Activated naive CD4-positive, alpha-beta T cell treated with anti-CD3 and anti-CD28 coated beads, Interleukin-2, amount 50 U/mL, for 72 hours (primary cell): ENCODE data around the gene PPFIBP2. TPM values are rescaled to one million over a fixed set of nuclear protein-coding genes. Genes with fewer than 3 reads are reported as not detected.
A peak's percentile ranks its signal among the peaks of the same experiment; 100 is the strongest.
"Not testable (repeated sequence)": the region's sequence is repeated elsewhere in the genome, so short reads cannot be mapped to it uniquely, and the experiment has no call there.

ENCODE experiments used
- ATAC-seq, 2 donors: fragments of 150-1000 bp; cut with Tn5 transposase; 2 replicates each; pipeline ENCODE4 v1.10.0; 2021; ENCODE audit warnings: mild to moderate bottlenecking in 2 of 2, moderate library complexity in 2 of 2
- DNase-seq, 2 donors: peaks; one replicate each; pipeline ENCODE4 v3.0.0; 2021 to 2022; ENCODE audit warnings: low spot score in 2 of 2
- H3K27ac Mint-ChIP-seq, 2 donors: one replicate each; pipeline ENCODE4 v1.8.0; 2022; ENCODE audit warnings: mild to moderate bottlenecking in 2 of 2, mixed read lengths in 2 of 2
- H3K36me3 Mint-ChIP-seq, 2 donors: one replicate each; pipeline ENCODE4 v1.8.0; 2022; ENCODE audit warnings: mixed read lengths in 2 of 2
- H3K9me3 Mint-ChIP-seq, 2 donors: one replicate each; pipeline ENCODE4 v1.8.0; 2022; ENCODE audit warnings: mixed read lengths in 2 of 2
- total RNA-seq, 2 donors: library from RNA; stranded (reverse); gene quantifications; one replicate each; pipeline ENCODE4 v1.2.3, GENCODE V29; 2022

PPFIBP2 gene
- total RNA-seq, 2 donors from 2014 or later, result 13.7 to 19.9 TPM

DNA sequence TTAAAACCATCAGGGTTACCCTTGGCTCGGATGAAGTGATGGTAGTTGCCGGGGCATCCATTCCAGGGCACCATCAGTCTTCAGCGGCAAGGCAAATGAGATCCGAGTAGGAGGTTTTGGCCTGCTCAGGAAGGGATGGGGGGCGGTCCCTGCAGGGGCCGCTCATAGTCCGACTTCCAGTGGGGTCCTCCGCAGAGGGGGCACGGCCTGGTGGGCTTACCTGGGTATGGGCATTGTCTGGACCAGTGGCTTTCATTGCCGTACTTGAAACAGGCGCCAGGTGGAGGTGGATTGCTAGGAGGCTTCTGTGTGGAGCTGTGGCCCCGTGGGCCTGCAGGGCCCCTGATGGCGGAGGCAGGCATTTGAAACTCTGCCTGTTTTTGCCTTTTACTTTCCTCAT, 3.9 kb downstream of the PPFIBP2 start:
- Mint-ChIP-seq H3K9me3 (peaks cover 8 to 22% of the 10 kb centered on the region in 2 donors), H3K27ac (peak overlapping the region; percentile 13 to 15), H3K36me3 (peaks cover 4 to 23% of the 10 kb centered on the region in 2 donors)
- not testable (repeated sequence) for ATAC-seq, DNase-seq

DNA sequence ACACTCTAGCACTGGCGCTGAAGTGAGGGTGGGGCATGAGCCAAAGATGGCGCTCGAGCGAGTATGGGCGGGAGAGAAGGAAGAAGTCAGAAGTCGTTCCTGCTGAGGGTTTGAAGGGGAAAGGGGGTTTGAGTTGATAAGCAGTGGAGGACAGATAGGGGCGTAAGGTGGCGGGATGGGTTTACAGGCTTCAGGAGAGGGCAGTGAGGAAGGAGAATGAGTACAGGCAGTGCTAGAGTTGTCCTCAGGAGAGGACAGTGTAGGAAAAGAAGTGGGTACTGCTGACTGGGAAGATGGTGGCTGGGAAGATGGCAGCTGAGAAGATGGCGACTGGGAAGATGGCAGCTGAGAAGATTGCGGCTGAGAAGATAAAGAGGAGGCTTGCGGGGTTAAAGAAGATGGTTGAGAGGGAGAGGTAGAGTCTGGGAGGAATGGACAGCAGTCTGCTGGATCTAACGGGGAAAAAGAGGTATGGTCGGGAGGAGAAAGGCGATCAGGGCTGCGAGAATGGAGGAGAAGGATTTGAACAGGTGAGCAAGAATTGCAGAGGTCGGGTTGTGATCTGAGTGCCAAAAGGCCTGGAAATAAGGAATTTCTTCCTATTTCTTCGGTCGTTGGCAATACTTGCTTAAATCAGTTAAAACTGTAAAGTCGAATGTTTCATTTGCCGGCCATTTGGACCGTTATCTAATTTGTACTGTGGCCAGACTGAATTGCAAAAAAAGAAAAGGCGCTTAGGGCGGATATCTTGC, 5.2 kb downstream of the PPFIBP2 start:
- no peak for ATAC-seq
- no peak for DNase-seq
- peak overlapping the region in 1 of 2 donors; percentile 13 for H3K27ac Mint-ChIP-seq
- peaks cover 4 to 27% of the 10 kb centered on the region in 2 donors for H3K36me3 Mint-ChIP-seq
- H3K9me3 Mint-ChIP-seq, result peaks cover 8 to 25% of the 10 kb centered on the region in 2 donors

DNA sequence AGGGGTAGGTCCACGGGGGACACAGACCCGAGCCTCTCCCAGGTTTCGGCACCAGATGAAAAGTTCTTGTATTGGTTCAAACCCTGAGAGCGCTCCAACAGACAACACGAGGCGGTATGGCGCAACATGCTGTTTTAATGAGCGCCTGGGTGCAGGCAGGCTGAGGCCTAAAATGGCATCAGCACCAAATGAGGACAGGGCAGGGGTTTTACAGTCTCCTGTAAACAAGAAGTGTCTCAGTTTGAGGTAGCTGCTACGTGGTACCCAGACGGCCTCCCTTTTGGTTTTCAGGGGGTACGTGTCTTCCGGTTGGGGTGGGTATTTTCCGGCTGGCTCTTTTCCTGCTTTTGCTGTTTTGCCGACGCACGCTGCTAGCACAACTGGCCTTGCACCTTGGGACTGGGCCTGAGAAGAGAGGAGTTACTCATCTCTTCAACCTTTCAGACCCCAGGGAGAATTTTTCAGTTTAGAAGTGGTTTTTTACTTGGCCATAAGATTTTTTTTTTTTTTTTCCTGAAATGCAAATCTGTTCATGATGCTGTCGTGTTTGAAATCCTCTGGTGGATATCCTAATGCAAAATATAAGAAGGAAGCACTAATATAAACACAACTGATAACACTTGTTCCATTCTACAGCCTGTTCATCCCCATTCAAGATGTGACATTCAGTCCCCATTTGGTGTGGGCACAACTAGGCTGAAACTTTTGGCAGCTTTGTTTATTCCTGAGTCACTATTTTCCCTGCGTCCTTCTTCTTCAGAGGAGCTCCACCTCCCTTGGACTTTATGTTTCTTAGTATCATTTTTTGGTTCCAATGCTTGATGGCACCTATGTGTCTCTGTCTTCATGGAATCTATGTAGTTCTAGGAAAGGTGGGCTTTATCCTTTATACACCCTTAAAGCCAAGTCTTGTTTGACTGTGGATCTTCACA, 6.5 kb downstream of the PPFIBP2 start:
- peak overlapping the region in 1 of 2 donors; percentile 63 for H3K27ac Mint-ChIP-seq
- peaks cover 8 to 33% of the 10 kb centered on the region in 2 donors for H3K9me3 Mint-ChIP-seq
- peaks cover 4 to 33% of the 10 kb centered on the region in 2 donors for H3K36me3 Mint-ChIP-seq
- ATAC-seq (peak; percentile 12 to 42), DNase-seq (no peak)

DNA sequence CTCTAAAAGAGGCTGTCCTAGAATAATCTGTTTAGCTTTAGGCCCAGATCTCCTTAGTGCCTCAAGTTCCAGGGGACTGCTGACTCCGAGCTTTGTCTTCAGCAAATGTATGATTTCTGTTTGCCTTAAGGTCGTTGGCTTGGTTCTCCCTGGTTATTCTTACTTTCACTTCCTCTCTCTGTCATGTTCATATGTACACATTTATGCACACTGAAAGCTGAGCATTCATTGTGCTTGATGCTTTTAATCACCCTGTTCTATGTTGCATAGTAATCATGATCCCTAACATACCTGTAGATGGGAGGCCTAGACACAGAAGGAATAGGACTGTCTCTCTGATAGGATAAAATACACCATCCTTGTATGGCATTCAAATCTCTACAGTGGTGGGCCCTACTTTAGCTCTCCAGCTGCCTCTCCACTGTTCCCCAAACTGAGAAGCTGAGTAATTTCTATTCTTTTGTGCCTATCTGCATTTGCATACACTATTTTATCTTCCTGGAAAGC, 7.2 kb downstream of the PPFIBP2 start:
- ATAC-seq (peak; percentile 53 to 81), DNase-seq (no peak)
- H3K9me3 Mint-ChIP-seq, result peaks cover 8 to 33% of the 10 kb centered on the region in 2 donors
- H3K36me3 Mint-ChIP-seq, result peaks cover 4 to 33% of the 10 kb centered on the region in 2 donors
- no peak overlapping the region for H3K27ac Mint-ChIP-seq

DNA sequence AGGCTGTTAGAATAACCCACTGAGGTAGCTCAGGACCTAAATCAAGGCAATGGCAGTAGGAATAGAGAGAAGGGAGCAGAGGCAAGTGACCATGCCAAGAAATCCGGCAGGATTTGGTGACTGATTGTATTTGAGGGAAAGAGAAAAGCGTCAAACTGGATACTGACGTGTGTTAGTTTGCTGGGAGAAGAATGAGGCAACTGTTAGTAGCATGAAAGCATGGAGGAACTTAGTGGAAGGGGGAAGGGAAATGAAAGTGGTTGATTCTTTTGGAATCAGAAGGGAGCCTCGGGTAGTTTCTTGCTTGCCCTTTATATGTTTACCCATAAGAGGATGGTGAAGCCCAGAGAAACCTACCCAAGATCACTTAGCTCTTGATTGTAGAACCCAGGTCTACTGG, 8.3 kb downstream of the PPFIBP2 start:
- ATAC-seq, result no peak
- Mint-ChIP-seq H3K27ac (no peak overlapping the region), H3K36me3 (peaks cover 4 to 28% of the 10 kb centered on the region in 2 donors), H3K9me3 (peaks cover 8 to 28% of the 10 kb centered on the region in 2 donors)
- DNase-seq, result no peak

DNA sequence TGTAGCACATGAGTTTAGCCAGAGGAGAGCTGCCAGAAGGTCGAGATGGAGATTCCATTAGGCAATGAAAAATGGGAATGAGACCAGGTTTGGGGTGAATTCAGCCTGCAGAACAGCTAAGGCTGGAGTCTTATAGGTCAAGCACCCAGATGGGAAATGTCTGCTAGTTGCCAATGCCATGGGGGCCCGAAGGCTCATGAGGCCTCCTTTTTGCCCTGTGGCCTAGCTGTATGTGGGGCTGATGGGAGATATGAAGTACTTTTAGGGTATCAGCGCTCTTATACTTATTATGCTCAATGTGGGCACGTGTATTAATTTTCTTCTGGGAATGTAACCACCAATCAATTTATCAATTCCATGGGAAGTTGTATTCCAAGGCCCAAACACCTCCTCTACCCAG, 8.7 kb downstream of the PPFIBP2 start:
- DNase-seq (no peak), ATAC-seq (no peak)
- Mint-ChIP-seq H3K27ac (no peak overlapping the region), H3K36me3 (peaks cover 4 to 24% of the 10 kb centered on the region in 2 donors), H3K9me3 (peaks cover 8 to 25% of the 10 kb centered on the region in 2 donors)

DNA sequence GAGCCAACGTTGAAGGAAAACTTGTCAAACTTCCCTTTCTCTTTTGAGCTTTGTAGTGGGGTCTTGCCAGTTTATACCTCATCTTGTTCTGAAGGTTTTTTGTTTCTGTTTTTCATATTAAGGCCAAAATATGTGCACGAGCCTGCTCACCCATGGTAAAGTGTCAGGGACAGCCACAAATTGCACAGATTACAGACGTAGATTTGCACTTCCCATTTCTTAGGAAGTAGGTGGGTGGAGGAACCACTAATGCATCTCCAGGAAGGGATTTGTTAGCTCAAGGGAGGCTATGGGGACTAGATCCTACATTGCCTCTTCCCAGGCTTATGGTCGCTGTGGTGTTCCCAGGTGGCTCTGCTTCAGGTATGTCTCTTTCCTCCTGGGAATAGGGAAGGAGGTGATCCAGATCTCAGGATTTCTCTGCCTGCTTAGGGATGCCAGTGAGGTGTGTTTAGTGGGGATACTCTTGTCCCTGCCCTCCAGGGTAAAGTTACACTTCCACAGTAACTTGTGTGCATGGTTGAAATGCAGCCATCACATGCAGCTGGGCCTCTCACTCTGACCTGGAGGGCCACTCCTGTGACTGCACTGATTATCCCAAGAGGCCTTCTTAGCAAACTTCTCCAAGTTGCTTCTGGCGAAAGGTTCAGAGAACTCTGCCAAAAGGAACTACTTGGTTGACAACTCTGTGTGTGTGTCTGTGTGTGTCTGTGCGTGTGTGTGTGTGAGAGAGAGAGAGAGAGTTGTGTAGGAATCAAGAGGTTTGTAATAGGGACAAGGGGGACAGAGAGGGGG, 9.8 kb downstream of the PPFIBP2 start:
- H3K27ac Mint-ChIP-seq, result no peak overlapping the region
- peaks cover 5 to 17% of the 10 kb centered on the region in 2 donors for H3K9me3 Mint-ChIP-seq
- peaks cover 0 to 15% of the 10 kb centered on the region in 2 donors for H3K36me3 Mint-ChIP-seq
- no peak for DNase-seq
- ATAC-seq, result no peak

DNA sequence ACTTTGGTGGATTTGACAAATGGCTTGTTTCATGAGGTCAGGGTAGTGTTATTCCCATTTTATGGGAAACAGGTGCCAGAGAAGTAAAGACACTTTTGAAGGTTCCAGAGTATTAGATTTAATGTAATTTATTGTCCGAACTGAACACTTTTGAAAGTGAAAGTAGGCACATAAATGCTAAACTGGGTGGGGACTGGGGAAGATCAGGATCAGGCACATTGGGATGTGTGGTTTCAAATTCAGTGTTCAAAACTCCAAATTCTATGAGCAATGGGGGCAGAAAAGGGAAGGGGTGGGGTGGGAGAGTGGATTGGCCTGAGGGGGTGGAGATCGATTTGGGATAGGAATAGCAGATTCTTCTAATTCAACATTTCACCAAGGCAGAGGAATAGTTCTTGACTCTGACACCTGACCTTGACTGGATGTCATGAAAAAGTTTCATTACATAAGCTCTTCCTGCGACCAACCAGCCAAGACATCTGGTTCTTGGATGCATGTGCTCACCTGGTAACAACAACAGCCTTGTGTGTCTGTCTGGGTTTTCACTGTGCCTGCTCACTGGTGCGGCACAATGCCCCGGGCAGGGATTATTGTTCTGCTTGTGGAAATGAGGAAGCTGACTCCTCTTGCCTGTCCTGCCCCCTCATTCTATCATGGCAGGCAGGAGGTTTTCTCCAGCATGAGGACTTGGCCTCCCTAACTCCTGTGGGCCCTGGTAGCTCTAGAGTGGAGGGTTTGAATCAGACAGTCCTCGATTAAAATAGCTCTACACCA, 10.8 kb downstream of the PPFIBP2 start:
- no peak for ATAC-seq

DNA sequence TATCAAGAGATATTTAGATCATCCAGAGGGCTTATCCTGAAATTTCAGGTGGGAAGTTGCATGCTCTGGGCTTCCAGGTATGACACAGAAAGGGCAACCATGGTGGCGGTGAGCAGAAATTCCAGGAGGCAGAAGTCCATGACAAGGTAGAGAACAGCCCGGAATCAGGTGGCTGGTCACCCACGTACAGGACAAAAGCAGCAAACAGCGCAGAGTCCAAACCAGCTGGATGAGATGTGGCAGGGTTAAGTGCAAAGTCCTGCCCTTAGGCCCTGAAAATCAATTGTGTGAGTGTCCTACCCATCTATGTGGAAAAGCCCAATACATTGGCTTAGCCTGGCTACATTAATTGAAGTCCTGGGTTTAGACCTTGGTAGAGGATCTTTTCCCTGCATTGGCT, 11.6 kb downstream of the PPFIBP2 start:
- ATAC-seq, result no peak
- H3K9me3 Mint-ChIP-seq, result peaks cover 0 to 10% of the 10 kb centered on the region in 2 donors
- no peak for DNase-seq
- peaks cover 0 to 10% of the 10 kb centered on the region in 2 donors for H3K36me3 Mint-ChIP-seq
- no peak overlapping the region for H3K27ac Mint-ChIP-seq

More for the DNA sequence above, 10.8 kb downstream of the PPFIBP2 start:
- Mint-ChIP-seq H3K36me3 (peaks cover 0 to 10% of the 10 kb centered on the region in 2 donors), H3K27ac (no peak overlapping the region), H3K9me3 (peaks cover 0 to 10% of the 10 kb centered on the region in 2 donors)
- DNase-seq, result no peak

DNA sequence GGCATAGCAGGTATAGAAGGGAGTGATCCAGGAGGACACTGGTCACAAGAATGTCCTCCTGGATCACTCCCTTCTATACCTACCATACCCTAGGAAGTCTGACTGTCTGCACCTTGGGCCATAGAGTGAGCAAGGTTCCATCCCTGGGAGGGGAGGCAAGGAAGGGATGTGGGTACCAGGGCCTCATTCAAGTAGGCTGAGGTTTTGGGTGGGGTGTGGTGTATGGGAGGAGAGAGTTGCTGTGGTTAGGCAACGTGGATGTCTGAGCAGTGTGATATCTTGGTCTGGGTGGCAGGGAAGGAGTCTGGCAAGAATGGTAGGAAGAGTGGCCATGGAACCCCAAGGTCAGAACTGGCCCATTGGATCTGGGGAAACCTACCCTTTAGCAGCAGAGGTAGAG, 13.2 kb downstream of the PPFIBP2 start:
- Mint-ChIP-seq H3K27ac (peak overlapping the region; percentile 4), H3K36me3 (peaks cover 0 to 10% of the 10 kb centered on the region in 2 donors)
- peak; percentile 75 for ATAC-seq

DNA sequence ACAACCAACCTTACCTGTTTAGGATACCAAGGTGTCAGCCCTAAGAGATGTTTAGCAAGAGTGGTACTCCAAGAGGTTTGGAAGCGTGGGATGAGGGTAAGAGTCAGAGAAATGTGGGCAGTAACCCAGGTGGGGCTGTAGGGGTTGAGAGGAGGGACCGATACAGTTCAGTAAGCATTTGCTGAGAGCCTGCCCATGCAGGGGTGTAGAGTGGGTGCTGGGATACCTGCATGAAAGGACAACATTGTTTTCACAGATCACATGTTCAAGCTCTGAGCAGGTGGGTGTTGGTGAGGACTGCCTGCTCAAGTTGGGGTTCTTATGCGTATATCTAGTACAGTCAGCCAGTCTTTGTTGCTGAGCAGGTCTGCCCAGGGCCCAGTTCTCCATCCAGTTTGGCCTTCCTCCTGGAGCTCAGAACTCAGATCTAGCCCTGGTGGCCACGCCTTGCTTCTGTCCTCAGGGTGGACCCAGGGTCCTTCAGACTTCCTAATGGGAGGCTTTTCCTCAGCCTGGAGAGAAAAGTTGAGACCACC, 14.8 kb downstream of the PPFIBP2 start:
- H3K9me3 Mint-ChIP-seq, result peaks cover 0 to 10% of the 10 kb centered on the region in 2 donors
- H3K27ac Mint-ChIP-seq, result no peak overlapping the region
- DNase-seq, result no peak
- H3K36me3 Mint-ChIP-seq, result peaks cover 0 to 10% of the 10 kb centered on the region in 2 donors
- ATAC-seq, result no peak

More for the DNA sequence above, 13.2 kb downstream of the PPFIBP2 start:
- H3K9me3 Mint-ChIP-seq, result peaks cover 0 to 10% of the 10 kb centered on the region in 2 donors
- DNase-seq, result no peak

DNA sequence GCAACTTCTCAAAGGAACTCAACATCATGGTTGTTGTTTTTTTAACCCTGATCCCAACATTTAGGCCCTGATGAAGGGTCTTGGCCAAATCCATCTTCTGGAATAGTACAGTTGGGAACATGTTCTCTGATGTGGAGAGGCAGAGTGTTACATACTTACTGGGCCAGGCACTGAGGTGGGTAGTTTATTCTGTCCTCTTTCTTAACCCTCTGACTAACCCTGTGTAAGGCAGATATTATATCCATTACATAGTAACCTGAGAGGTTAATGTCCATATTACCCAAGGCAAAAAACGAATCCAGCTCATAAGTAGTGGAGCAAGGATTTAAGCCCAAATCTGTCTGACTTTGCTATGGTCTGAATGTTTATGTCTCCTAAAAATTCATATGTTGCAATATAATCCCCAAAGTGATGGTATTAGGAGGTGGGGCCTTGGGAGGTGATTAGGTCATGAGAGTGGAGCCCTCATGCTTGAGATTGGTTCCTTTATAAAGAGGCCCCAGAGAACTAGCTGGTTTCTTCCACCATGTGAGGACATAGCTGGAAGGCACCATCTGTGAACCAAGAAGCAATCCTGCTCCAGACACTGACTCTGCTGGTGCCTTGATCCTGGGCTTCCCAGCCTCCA, 16.3 kb downstream of the PPFIBP2 start:
- Mint-ChIP-seq H3K36me3 (no peaks in the 10 kb centered on the region), H3K9me3 (no peaks in the 10 kb centered on the region), H3K27ac (no peak overlapping the region)
- DNase-seq, result no peak
- no peak for ATAC-seq

DNA sequence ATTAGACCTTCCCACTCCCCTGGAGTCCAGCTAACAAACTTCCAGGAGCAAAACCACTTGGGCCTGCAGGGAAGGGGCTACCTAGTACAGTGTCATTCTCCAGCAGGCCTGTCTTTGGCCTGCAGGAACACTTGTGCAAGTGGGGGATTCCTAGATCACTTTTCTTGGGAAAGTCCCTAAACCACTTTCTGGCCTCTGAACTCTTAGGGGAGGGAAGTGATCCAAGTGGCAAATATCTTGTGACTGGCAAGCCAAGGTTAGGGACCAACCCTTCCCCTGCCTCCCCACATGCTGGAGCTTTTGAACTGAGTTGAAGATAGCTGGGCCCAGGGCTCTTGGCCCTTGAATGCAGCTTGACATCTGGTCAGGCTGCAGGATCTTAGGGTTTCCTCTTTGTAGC, 17.2 kb downstream of the PPFIBP2 start:
- no peak overlapping the region for H3K27ac Mint-ChIP-seq
- no peaks in the 10 kb centered on the region for H3K9me3 Mint-ChIP-seq
- H3K36me3 Mint-ChIP-seq, result no peaks in the 10 kb centered on the region
- peak in 1 of 2 donors; percentile 66 for ATAC-seq
- no peak for DNase-seq

DNA sequence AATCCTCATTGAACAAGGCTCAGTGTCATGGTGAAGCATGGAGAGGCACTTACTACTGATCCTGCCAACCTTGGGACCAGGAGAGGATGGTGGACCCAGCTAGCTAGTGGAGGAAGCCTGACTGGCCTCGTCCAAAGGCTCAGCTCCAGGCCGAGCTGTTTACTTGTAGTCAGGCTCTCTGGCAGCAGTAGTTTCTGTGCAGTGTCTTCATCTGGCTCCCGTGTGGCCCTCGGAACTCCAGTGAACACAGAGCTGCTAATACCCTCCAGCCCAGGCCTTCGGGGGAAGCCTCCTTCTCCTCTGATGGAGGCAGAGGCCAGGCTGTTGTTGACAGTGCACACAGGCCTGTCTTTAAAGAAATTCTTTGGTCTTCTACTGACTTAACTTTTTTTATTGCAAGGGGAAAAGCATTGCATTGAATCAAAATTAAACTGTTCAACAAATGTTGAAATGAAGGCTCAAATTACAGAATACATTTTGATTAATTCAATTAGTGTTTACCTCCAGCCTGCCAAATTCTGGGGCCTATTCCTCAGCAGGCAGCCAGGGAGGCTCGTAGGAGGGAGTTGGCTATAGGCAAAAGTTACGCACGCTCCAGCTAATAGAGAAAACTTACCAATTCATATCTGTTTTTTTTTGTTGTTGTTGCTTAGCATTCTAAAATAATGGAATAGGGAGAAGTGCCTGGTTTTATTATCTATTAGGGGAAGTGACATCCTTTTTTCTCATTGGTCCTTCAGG, 18.8 kb downstream of the PPFIBP2 start:
- Mint-ChIP-seq H3K36me3 (no peaks in the 10 kb centered on the region), H3K27ac (no peak overlapping the region), H3K9me3 (no peaks in the 10 kb centered on the region)
- no peak for ATAC-seq
- no peak for DNase-seq
